ENCODE data around the gene CAMK1D.
"Not testable (repeated sequence)": the region's sequence is repeated elsewhere in the genome, so short reads cannot be mapped to it uniquely, and the experiment has no call there.

The CAMK1D gene

GRCh38 chr10:12470719-12471118 is 121.4 kb downstream of the CAMK1D start:
- DNase-seq = no peak

- DNase-seq = no peak
Measured at GRCh38 chr10:12471135-12471534, 121.8 kb downstream of the CAMK1D start.

- no peak for DNase-seq
Measured at GRCh38 chr10:12473491-12473890, 124.1 kb downstream of the CAMK1D start.

GRCh38 chr10:12474727-12475412 is 125.5 kb downstream of the CAMK1D start:
- no peak for DNase-seq

GRCh38 chr10:12476656-12477055 is 127.3 kb downstream of the CAMK1D start:
- no peak for DNase-seq

GRCh38 chr10:12479437-12479844 is 130.1 kb downstream of the CAMK1D start:
- no peak for DNase-seq

GRCh38 chr10:12479924-12480323 is 130.6 kb downstream of the CAMK1D start:
- no peak for DNase-seq

GRCh38 chr10:12480440-12480839 is 131.1 kb downstream of the CAMK1D start:
- DNase-seq = no peak

- DNase-seq = no peak
Measured at GRCh38 chr10:12481924-12482323, 132.6 kb downstream of the CAMK1D start.

- DNase-seq = no peak
Measured at GRCh38 chr10:12482587-12482986, 133.2 kb downstream of the CAMK1D start.

- DNase-seq = no peak
Measured at GRCh38 chr10:12484002-12484918, 134.9 kb downstream of the CAMK1D start.

- no peak for DNase-seq
Measured at GRCh38 chr10:12484941-12485805, 135.8 kb downstream of the CAMK1D start.

GRCh38 chr10:12487366-12487765 is 138.0 kb downstream of the CAMK1D start:
- DNase-seq = no peak

GRCh38 chr10:12488626-12489025 is 139.3 kb downstream of the CAMK1D start:
- no peak for DNase-seq

- no peak for DNase-seq
Measured at GRCh38 chr10:12489357-12489756, 140.0 kb downstream of the CAMK1D start.

- no peak for DNase-seq
Measured at GRCh38 chr10:12489806-12490205, 140.5 kb downstream of the CAMK1D start.

GRCh38 chr10:12490963-12491362 is 141.6 kb downstream of the CAMK1D start:
- no peak for DNase-seq

- DNase-seq = no peak
Measured at GRCh38 chr10:12491491-12491890, 142.1 kb downstream of the CAMK1D start.

- DNase-seq = no peak
Measured at GRCh38 chr10:12492016-12492415, 142.7 kb downstream of the CAMK1D start.

- DNase-seq = not testable (repeated sequence)
Measured at GRCh38 chr10:12497046-12497445, 147.7 kb downstream of the CAMK1D start.

- no peak for DNase-seq
Measured at GRCh38 chr10:12499076-12499986, 150.0 kb downstream of the CAMK1D start.

Measured in amniotic stem cell (primary cell).